GM12878 (cell line): ENCODE results near the gene SIGLEC5. TPM values are rescaled to one million over a fixed set of nuclear protein-coding genes. Genes with fewer than 3 reads are reported as not detected.

Experiments used
- ATAC-seq: fragments of 200-7000 bp; cut with Tn5 transposase; 3 replicates; pipeline ENCODE4 v1.9.1; 2020; ENCODE audit warnings: mild to moderate bottlenecking, moderate library complexity
- BruUV-seq: library from RNA; stranded (reverse); fragments of 400-500 nt; replicated peaks from 2 replicates; lab custom pipeline; 2021; lab: Mats Ljungman, UMichigan
- CTCF ChIA-PET: fragments of 300-600 bp; sonication (Branson Sonifier 250); formaldehyde crosslinking; extraction: SDS; loops from one replicate; lab custom pipeline; 2021; ENCODE audit warnings: inconsistent platforms; lab: Yijun Ruan, JAX
- POLR2A ChIA-PET: fragments of 350-600 bp; formaldehyde crosslinking; extraction: SDS; loops from one replicate; lab custom pipeline; 2021; ENCODE audit warnings: inconsistent platforms; lab: Charles Lee
- RAD21 ChIA-PET: fragments of 300-600 bp; sonication (Branson Sonifier 250); formaldehyde crosslinking; loops from one replicate; lab custom pipeline; 2023; ENCODE audit warnings: antibody characterized with exemption; ENCODE audit not compliant: unreplicated experiment; lab: Charles Lee
- SMC1A ChIA-PET: fragments of 300-600 bp; sonication (Branson Sonifier 250); formaldehyde crosslinking; loops from one replicate; lab custom pipeline; 2023; ENCODE audit not compliant: unreplicated experiment, uncharacterized antibody; lab: Charles Lee
- DNase-seq: peaks from one replicate; pipeline ENCODE4 v3.0.0-alpha.2; 2011; ENCODE audit warnings: low read depth, low spot score
- FAIRE-seq: peaks from 3 replicates; lab custom pipeline; 2011; peaks lifted over from hg19 to GRCh38; lab: Jason Lieb, UNC
- H2AFZ ChIP-seq: 2 replicates; pipeline ENCODE4 v1.6.0; 2011; ENCODE audit warnings: low read depth, low read length, control low read depth; ENCODE audit not compliant: control insufficient read depth
- H3K27ac ChIP-seq: 2 replicates; pipeline ENCODE4 v1.5.1; 2011; ENCODE audit warnings: control low read depth; ENCODE audit not compliant: control insufficient read depth, insufficient read depth
- H3K27me3 ChIP-seq, 2 experiments: replicated peaks in 1 of 2; 2 replicates each; pipeline versions ENCODE4 v1.6.0 to v1.6.1; 2011; ENCODE audit warnings: low read length in 1 of 2; ENCODE audit not compliant: control insufficient read depth in 2 of 2, insufficient read depth in 2 of 2
- H3K36me3 ChIP-seq, 2 experiments: 2 replicates each; pipeline ENCODE4 v1.5.1; 2011; ENCODE audit warnings: low read length in 1 of 2; ENCODE audit not compliant: control insufficient read depth in 2 of 2, insufficient read depth in 2 of 2
- H3K4me1 ChIP-seq: 2 replicates; pipeline ENCODE4 v1.6.1; 2011; ENCODE audit warnings: mild to moderate bottlenecking, low read length, moderate library complexity, mixed read lengths; ENCODE audit not compliant: control insufficient read depth, insufficient read depth
- H3K4me2 ChIP-seq: 2 replicates; pipeline ENCODE4 v1.6.0; 2011; ENCODE audit warnings: control low read depth; ENCODE audit not compliant: control insufficient read depth, insufficient read depth
- H3K4me3 ChIP-seq: fragments of 200-600 bp; sonication (generic); 2 replicates; pipeline ENCODE4 v1.5.1; 2016
- H3K79me2 ChIP-seq: 2 replicates; pipeline ENCODE4 v1.6.0; 2011; ENCODE audit warnings: low read length; ENCODE audit not compliant: control insufficient read depth, insufficient read depth
- H3K9ac ChIP-seq: 2 replicates; pipeline ENCODE4 v1.8.0; 2011; ENCODE audit warnings: low read length, control low read depth, mixed read lengths; ENCODE audit not compliant: control insufficient read depth, insufficient read depth
- H3K9me3 ChIP-seq: replicated peaks from 3 replicates; pipeline ENCODE4 v1.5.1; 2011; ENCODE audit warnings: mild to moderate bottlenecking, low read length; ENCODE audit not compliant: control insufficient read depth, insufficient read depth
- H4K20me1 ChIP-seq: 2 replicates; pipeline ENCODE4 v1.6.0; 2011; ENCODE audit not compliant: control insufficient read depth, insufficient read depth
- CREM ChIP-seq: IDR thresholded peaks from 2 replicates; pipeline ENCODE4 v1.6.1; 2014; ENCODE audit warnings: antibody characterized with exemption, low read depth
- IRF4 ChIP-seq: IDR thresholded peaks from 2 replicates; pipeline ENCODE4 v1.6.1; 2011; ENCODE audit warnings: low read depth, low read length
- MEF2A ChIP-seq: IDR thresholded peaks from 2 replicates; pipeline ENCODE4 v1.6.1; 2011; ENCODE audit warnings: low read depth, mild to moderate bottlenecking, low read length, moderate library complexity; ENCODE audit not compliant: insufficient read depth
- NFIC ChIP-seq: IDR thresholded peaks from 2 replicates; pipeline ENCODE4 v1.6.1; 2012; ENCODE audit warnings: low read depth, mild to moderate bottlenecking, inconsistent platforms, low read length, moderate library complexity
- NRF1 ChIP-seq: conservative IDR thresholded peaks from 2 replicates; pipeline ENCODE4 v1.6.1; 2011; ENCODE audit warnings: mild to moderate bottlenecking, low read depth, low read length, improper control_type of control experiment
- PAX8 ChIP-seq: fragments of 450-650 bp; IDR thresholded peaks from 2 replicates; pipeline ENCODE4 v1.6.1; 2017; ENCODE audit warnings: mild to moderate bottlenecking, moderate library complexity
- RBBP5 ChIP-seq: fragments of 200-600 bp; sonication (generic); conservative IDR thresholded peaks from 2 replicates; pipeline ENCODE4 v1.6.1; 2016
- SUPT20H ChIP-seq: IDR thresholded peaks from 2 replicates; pipeline ENCODE4 v1.6.1; 2011; ENCODE audit warnings: low read depth, mild to moderate bottlenecking, low read length, moderate library complexity, borderline replicate concordance; ENCODE audit not compliant: control insufficient read depth
- TAF1 ChIP-seq: IDR thresholded peaks from 2 replicates; pipeline ENCODE4 v1.6.1; 2011; ENCODE audit warnings: mild to moderate bottlenecking, low read depth, low read length, borderline replicate concordance
- TARDBP ChIP-seq: IDR thresholded peaks from 2 replicates; pipeline ENCODE4 v1.6.1; 2016; ENCODE audit warnings: borderline replicate concordance
- TCF3 ChIP-seq: IDR thresholded peaks from 2 replicates; pipeline ENCODE4 v1.6.1; 2012; ENCODE audit warnings: low read depth, mild to moderate bottlenecking, low read length, borderline replicate concordance; ENCODE audit not compliant: insufficient read depth
- USF1 ChIP-seq: IDR thresholded peaks from 2 replicates; pipeline ENCODE4 v1.6.1; 2011; ENCODE audit warnings: borderline replicate concordance, low read depth, mild to moderate bottlenecking, moderate library complexity, mixed read lengths, low read length; ENCODE audit not compliant: insufficient read depth; ENCODE audit errors: extremely low read length
- WRNIP1 ChIP-seq: IDR thresholded peaks from 2 replicates; pipeline ENCODE4 v1.6.1; 2011; ENCODE audit warnings: low read depth, low read length, improper control_type of control experiment, borderline replicate concordance
- YY1 ChIP-seq: IDR thresholded peaks from 2 replicates; pipeline ENCODE4 v1.6.1; 2011; ENCODE audit warnings: low read depth, mild to moderate bottlenecking, low read length
- ZSCAN29 ChIP-seq: fragments of 450-650 bp; IDR thresholded peaks from 2 replicates; pipeline ENCODE4 v1.6.1; 2017; ENCODE audit warnings: mild to moderate bottlenecking, moderate library complexity
- WGBS: methylation state at CpG from one replicate; pipeline ENCODE4 v1.1.6; 2016; ENCODE audit warnings: low lambda C conversion rate; ENCODE audit not compliant: insufficient replicate concordance, insufficient coverage; ENCODE audit errors: missing lambda C conversion rate; 5-methylcytosine and 5-hydroxymethylcytosine counted together
- in situ Hi-C: fragments of 300-500 bp; cut with MboI; formaldehyde crosslinking; loops from 9 replicates; pipeline ENCODE4 v1.14.3; 2018; ENCODE audit warnings: mixed read lengths
- intact Hi-C: fragments of 100-400 bp; cut with micrococcal nuclease; formaldehyde crosslinking; loops from one replicate; pipeline ENCODE4 v1.14.2; 2022; ENCODE audit not compliant: unreplicated experiment
- polyA plus RNA-seq, 11 experiments: library from polyadenylated mRNA; depleted of rRNA in 4 of 11; unstranded in 6 of 11; stranded (reverse) in 5 of 11; fragments of >200 nt; fragmentation: Nextera tagmentation in 4 of 11; fragmentation: Illumina TruSeq in 1 of 11; extraction: Ambion mirVana in 4 of 11; extraction: Trizol in 1 of 11; gene quantifications; 1 replicate in 1 of 11; 2 replicates in 10 of 11; pipeline versions ENCODE4 v1.2.1 to v1.2.3, GENCODE V29; 2011 to 2016; ENCODE audit warnings: inconsistent platforms in 2 of 11, missing spikeins in 2 of 11, low read depth in 1 of 11
- total RNA-seq, 4 experiments: library from RNA; depleted of rRNA in 3 of 4; stranded (reverse); fragments of >200 nt in 3 of 4; fragmentation: Illumina TruSeq in 1 of 4; extraction: Trizol in 1 of 4; gene quantifications; 2 replicates each; pipeline versions ENCODE4 v1.2.1 to v1.2.3, GENCODE V29; 2013 to 2021
- TF ChIP-seq, protein P1 (sequence below): IDR thresholded peaks from 2 replicates; pipeline ENCODE4 v1.6.1; 2011; ENCODE audit warnings: mild to moderate bottlenecking, low read depth, low read length, moderate library complexity; ENCODE audit not compliant: insufficient replicate concordance
- TF ChIP-seq, protein P2 (sequence below): fragments of 450-650 bp; formaldehyde crosslinking; IDR thresholded peaks from 2 replicates; pipeline ENCODE4 v1.4.0; 2020; ENCODE audit warnings: mild to moderate bottlenecking, moderate library complexity
- TF ChIP-seq, protein P3 (sequence below): fragments of 450-650 bp; IDR thresholded peaks from 2 replicates; pipeline ENCODE4 v1.6.1; 2016; ENCODE audit warnings: mild to moderate bottlenecking

The SIGLEC5 gene
- total and polyA plus RNA-seq, 10 of the 15 experiments (the other 5 are each of a cell fraction or from before 2014, with no cell fraction given): 0.05 to 2.5 (median 1.4) TPM; not detected in 1

- Histone ChIP-seq H3K9ac (no peak overlapping the region), H3K36me3 (peaks cover 2 to 7% of the 10 kb centered on the region in 2 experiments), H3K9me3 (no peaks in the 10 kb centered on the region), H3K27ac (no peak overlapping the region), H3K79me2 (peaks cover 19% of the 10 kb centered on the region)
- ChIA-PET POLR2A (interaction anchor here (1.0 kb wide), 1 partner anchor 21 kb away, joined by 3 read pairs; no protein-coding TSS in a partner anchor), SMC1A (interaction anchor here (1.4 kb wide), 1 partner anchor 46 kb away, joined by 3 read pairs; no protein-coding TSS in a partner anchor), RAD21 (interaction anchor here (2.8 kb wide), 1 partner anchor 84 kb away, joined by 14 read pairs; no protein-coding TSS in a partner anchor)
- no TSS peak for BruUV-seq
- in situ Hi-C loops: no loop called here
- no peak for FAIRE-seq
- ATAC-seq: no peak
- TF ChIP-seq IRF4: no peak
- no peak for TF ChIP-seq ZSCAN29
- TF ChIP-seq NFIC: no peak
- TF ChIP-seq TARDBP: no peak
- no peak for TF ChIP-seq USF1
- no peak for TF ChIP-seq NRF1
- TF ChIP-seq MEF2A: no peak
- TF ChIP-seq CREM: no peak
- no peak for TF ChIP-seq RBBP5
- TF ChIP-seq PAX8: no peak
- TF ChIP-seq, protein P1, sequence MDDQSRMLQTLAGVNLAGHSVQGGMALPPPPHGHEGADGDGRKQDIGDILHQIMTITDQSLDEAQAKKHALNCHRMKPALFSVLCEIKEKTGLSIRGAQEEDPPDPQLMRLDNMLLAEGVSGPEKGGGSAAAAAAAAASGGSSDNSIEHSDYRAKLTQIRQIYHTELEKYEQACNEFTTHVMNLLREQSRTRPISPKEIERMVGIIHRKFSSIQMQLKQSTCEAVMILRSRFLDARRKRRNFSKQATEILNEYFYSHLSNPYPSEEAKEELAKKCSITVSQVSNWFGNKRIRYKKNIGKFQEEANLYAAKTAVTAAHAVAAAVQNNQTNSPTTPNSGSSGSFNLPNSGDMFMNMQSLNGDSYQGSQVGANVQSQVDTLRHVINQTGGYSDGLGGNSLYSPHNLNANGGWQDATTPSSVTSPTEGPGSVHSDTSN: no peak
- no peak for TF ChIP-seq SUPT20H
- TF ChIP-seq WRNIP1: no peak
- TF ChIP-seq YY1: no peak
- TF ChIP-seq, protein P2, sequence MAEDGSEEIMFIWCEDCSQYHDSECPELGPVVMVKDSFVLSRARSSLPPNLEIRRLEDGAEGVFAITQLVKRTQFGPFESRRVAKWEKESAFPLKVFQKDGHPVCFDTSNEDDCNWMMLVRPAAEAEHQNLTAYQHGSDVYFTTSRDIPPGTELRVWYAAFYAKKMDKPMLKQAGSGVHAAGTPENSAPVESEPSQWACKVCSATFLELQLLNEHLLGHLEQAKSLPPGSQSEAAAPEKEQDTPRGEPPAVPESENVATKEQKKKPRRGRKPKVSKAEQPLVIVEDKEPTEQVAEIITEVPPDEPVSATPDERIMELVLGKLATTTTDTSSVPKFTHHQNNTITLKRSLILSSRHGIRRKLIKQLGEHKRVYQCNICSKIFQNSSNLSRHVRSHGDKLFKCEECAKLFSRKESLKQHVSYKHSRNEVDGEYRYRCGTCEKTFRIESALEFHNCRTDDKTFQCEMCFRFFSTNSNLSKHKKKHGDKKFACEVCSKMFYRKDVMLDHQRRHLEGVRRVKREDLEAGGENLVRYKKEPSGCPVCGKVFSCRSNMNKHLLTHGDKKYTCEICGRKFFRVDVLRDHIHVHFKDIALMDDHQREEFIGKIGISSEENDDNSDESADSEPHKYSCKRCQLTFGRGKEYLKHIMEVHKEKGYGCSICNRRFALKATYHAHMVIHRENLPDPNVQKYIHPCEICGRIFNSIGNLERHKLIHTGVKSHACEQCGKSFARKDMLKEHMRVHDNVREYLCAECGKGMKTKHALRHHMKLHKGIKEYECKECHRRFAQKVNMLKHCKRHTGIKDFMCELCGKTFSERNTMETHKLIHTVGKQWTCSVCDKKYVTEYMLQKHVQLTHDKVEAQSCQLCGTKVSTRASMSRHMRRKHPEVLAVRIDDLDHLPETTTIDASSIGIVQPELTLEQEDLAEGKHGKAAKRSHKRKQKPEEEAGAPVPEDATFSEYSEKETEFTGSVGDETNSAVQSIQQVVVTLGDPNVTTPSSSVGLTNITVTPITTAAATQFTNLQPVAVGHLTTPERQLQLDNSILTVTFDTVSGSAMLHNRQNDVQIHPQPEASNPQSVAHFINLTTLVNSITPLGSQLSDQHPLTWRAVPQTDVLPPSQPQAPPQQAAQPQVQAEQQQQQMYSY (CRISPR knock-in tag): no peak
- TF ChIP-seq TAF1: no peak
- no peak for TF ChIP-seq TCF3
- TF ChIP-seq, protein P3, sequence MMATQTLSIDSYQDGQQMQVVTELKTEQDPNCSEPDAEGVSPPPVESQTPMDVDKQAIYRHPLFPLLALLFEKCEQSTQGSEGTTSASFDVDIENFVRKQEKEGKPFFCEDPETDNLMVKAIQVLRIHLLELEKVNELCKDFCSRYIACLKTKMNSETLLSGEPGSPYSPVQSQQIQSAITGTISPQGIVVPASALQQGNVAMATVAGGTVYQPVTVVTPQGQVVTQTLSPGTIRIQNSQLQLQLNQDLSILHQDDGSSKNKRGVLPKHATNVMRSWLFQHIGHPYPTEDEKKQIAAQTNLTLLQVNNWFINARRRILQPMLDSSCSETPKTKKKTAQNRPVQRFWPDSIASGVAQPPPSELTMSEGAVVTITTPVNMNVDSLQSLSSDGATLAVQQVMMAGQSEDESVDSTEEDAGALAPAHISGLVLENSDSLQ: no peak
- TF ChIP-seq, all 136 proteins: peak for 0
- H3K4me3 ChIP-seq: peak overlapping the region; percentile 89; the same call in 1 of the 2 replicates
- peaks cover 8% of the 10 kb centered on the region; the same call in 1 of the 2 replicates for H3K4me1 ChIP-seq
- no peak for DNase-seq
- intact Hi-C loops: loop anchor here (5.0 kb wide), 1 partner anchor 34 kb away; no protein-coding TSS in a partner anchor
- CTCF ChIA-PET: interaction anchor here (1.4 kb wide), 1 partner anchor 8 kb away, joined by 3 read pairs; no protein-coding TSS in a partner anchor
- WGBS: 75% methylated on average over 3 of the region's 3 CpGs
- H2AFZ ChIP-seq: no peak overlapping the region
- H3K4me2 ChIP-seq: peak overlapping the region; percentile 75
- no peaks in the 10 kb centered on the region for H3K27me3 ChIP-seq
- no peaks in the 10 kb centered on the region for H4K20me1 ChIP-seq
Measured at GRCh38 chr19:51573331-51573730, 56.9 kb downstream of the SIGLEC5 start.
